NCI-H1694 (cell line): ENCODE measurements around the gene SCYL2.
"Not testable (repeated sequence)": the region's sequence is repeated elsewhere in the genome, so short reads cannot be mapped to it uniquely, and the experiment has no call there.

ENCODE experiments used
- DNase-seq: peaks from one replicate; lab custom pipeline; 2025; lab: John Stamatoyannopoulos, UW

Gene SCYL2

GRCh38 chr12:100266835-100267602, at the start of gene SCYL2, which contains the start of gene DEPDC4:
TSS of gene SCYL2 (plus strand) at chr12:100267177. CDS start at chr12:100282971, 15,794 bp downstream.
TSS of gene DEPDC4 (minus strand) at chr12:100267079. CDS start at chr12:100267076, 3 bp downstream.
- peak; percentile 84 for DNase-seq

- DNase-seq: no peak
These were observed 47.5 kb upstream of the SCYL2 start for GRCh38 chr12:100219328-100220109.

GRCh38 chr12:100221523-100221922, 45.5 kb upstream of the SCYL2 start:
- no peak for DNase-seq

- not testable (repeated sequence) for DNase-seq
These were observed 44.8 kb upstream of the SCYL2 start for GRCh38 chr12:100222173-100222572.

GRCh38 chr12:100225491-100225890, 41.5 kb upstream of the SCYL2 start:
- DNase-seq: no peak

GRCh38 chr12:100229036-100229635, 37.8 kb upstream of the SCYL2 start:
- DNase-seq: no peak

- no peak for DNase-seq
These were observed 37.1 kb upstream of the SCYL2 start for GRCh38 chr12:100229876-100230275.

GRCh38 chr12:100231873-100232272, 35.1 kb upstream of the SCYL2 start:
- DNase-seq: not testable (repeated sequence)

- DNase-seq: no peak
These were observed 32.8 kb upstream of the SCYL2 start for GRCh38 chr12:100234166-100234565.

- peak; percentile 59 for DNase-seq
These were observed 32.2 kb upstream of the SCYL2 start for GRCh38 chr12:100234591-100235304.

- DNase-seq: no peak
These were observed 28.2 kb upstream of the SCYL2 start for GRCh38 chr12:100238801-100239200.

GRCh38 chr12:100239589-100239988, 27.4 kb upstream of the SCYL2 start:
- no peak for DNase-seq

- no peak for DNase-seq
These were observed 23.8 kb upstream of the SCYL2 start for GRCh38 chr12:100243137-100243536.

- DNase-seq: no peak
These were observed 19.2 kb upstream of the SCYL2 start for GRCh38 chr12:100247765-100248164.

GRCh38 chr12:100248886-100249285, 18.1 kb upstream of the SCYL2 start:
- no peak for DNase-seq

- no peak for DNase-seq
These were observed 17.0 kb upstream of the SCYL2 start for GRCh38 chr12:100249941-100250340.

- DNase-seq: no peak
These were observed 15.1 kb upstream of the SCYL2 start for GRCh38 chr12:100251917-100252316.

GRCh38 chr12:100253437-100253836, 13.5 kb upstream of the SCYL2 start:
- no peak for DNase-seq

- DNase-seq: no peak
These were observed 12.1 kb upstream of the SCYL2 start for GRCh38 chr12:100254876-100255275.

GRCh38 chr12:100258127-100258526, 8.8 kb upstream of the SCYL2 start:
- DNase-seq: no peak

- no peak for DNase-seq
These were observed 3.8 kb upstream of the SCYL2 start for GRCh38 chr12:100263131-100263530.

- DNase-seq: not testable (repeated sequence)
These were observed 1.9 kb upstream of the SCYL2 start for GRCh38 chr12:100265107-100265506.
